ENCODE data around the gene IFT22.

DNA sequence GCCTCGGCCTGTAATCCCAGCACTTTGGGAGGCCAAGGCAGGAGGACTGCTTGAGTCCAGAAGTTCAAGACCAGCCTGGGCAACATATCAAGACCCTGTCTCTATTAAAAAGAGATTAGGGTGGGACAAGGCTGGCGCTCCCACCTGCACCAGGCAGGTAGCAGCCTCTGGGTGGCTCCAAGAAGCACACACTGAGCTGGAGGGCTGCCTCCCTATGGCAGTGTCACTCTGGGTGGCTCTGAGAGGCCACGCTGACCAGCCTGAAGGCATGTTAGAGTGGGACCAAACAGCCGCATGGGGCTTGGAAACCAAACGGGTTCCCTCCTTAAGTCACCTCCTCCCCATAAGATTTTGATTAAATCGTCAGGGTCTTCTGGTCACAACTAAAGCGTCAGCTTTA is 21.3 kb upstream of the IFT22 start:
- TF ChIP-seq POLR2AphosphoS5 (IDR thresholded peaks at IDR 0.05; ENCODE audit: low read depth): no peak
- TF ChIP-seq, protein P1, sequence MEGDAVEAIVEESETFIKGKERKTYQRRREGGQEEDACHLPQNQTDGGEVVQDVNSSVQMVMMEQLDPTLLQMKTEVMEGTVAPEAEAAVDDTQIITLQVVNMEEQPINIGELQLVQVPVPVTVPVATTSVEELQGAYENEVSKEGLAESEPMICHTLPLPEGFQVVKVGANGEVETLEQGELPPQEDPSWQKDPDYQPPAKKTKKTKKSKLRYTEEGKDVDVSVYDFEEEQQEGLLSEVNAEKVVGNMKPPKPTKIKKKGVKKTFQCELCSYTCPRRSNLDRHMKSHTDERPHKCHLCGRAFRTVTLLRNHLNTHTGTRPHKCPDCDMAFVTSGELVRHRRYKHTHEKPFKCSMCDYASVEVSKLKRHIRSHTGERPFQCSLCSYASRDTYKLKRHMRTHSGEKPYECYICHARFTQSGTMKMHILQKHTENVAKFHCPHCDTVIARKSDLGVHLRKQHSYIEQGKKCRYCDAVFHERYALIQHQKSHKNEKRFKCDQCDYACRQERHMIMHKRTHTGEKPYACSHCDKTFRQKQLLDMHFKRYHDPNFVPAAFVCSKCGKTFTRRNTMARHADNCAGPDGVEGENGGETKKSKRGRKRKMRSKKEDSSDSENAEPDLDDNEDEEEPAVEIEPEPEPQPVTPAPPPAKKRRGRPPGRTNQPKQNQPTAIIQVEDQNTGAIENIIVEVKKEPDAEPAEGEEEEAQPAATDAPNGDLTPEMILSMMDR (conservative IDR thresholded peaks at IDR 0.05; ENCODE audit: low read depth in 2 of 2): no peak
- no peak for TF ChIP-seq EZH2 (IDR thresholded peaks at IDR 0.05; ENCODE audit: low read depth, unreplicated experiment)
- no peak for TF ChIP-seq EZH2phosphoT487 (IDR thresholded peaks at IDR 0.05; ENCODE audit: unreplicated experiment)
- TF ChIP-seq ZNF331 (CRISPR knock-in tag; IDR thresholded peaks at IDR 0.05; ENCODE audit: low read depth): no peak
- TF ChIP-seq, protein P2, sequence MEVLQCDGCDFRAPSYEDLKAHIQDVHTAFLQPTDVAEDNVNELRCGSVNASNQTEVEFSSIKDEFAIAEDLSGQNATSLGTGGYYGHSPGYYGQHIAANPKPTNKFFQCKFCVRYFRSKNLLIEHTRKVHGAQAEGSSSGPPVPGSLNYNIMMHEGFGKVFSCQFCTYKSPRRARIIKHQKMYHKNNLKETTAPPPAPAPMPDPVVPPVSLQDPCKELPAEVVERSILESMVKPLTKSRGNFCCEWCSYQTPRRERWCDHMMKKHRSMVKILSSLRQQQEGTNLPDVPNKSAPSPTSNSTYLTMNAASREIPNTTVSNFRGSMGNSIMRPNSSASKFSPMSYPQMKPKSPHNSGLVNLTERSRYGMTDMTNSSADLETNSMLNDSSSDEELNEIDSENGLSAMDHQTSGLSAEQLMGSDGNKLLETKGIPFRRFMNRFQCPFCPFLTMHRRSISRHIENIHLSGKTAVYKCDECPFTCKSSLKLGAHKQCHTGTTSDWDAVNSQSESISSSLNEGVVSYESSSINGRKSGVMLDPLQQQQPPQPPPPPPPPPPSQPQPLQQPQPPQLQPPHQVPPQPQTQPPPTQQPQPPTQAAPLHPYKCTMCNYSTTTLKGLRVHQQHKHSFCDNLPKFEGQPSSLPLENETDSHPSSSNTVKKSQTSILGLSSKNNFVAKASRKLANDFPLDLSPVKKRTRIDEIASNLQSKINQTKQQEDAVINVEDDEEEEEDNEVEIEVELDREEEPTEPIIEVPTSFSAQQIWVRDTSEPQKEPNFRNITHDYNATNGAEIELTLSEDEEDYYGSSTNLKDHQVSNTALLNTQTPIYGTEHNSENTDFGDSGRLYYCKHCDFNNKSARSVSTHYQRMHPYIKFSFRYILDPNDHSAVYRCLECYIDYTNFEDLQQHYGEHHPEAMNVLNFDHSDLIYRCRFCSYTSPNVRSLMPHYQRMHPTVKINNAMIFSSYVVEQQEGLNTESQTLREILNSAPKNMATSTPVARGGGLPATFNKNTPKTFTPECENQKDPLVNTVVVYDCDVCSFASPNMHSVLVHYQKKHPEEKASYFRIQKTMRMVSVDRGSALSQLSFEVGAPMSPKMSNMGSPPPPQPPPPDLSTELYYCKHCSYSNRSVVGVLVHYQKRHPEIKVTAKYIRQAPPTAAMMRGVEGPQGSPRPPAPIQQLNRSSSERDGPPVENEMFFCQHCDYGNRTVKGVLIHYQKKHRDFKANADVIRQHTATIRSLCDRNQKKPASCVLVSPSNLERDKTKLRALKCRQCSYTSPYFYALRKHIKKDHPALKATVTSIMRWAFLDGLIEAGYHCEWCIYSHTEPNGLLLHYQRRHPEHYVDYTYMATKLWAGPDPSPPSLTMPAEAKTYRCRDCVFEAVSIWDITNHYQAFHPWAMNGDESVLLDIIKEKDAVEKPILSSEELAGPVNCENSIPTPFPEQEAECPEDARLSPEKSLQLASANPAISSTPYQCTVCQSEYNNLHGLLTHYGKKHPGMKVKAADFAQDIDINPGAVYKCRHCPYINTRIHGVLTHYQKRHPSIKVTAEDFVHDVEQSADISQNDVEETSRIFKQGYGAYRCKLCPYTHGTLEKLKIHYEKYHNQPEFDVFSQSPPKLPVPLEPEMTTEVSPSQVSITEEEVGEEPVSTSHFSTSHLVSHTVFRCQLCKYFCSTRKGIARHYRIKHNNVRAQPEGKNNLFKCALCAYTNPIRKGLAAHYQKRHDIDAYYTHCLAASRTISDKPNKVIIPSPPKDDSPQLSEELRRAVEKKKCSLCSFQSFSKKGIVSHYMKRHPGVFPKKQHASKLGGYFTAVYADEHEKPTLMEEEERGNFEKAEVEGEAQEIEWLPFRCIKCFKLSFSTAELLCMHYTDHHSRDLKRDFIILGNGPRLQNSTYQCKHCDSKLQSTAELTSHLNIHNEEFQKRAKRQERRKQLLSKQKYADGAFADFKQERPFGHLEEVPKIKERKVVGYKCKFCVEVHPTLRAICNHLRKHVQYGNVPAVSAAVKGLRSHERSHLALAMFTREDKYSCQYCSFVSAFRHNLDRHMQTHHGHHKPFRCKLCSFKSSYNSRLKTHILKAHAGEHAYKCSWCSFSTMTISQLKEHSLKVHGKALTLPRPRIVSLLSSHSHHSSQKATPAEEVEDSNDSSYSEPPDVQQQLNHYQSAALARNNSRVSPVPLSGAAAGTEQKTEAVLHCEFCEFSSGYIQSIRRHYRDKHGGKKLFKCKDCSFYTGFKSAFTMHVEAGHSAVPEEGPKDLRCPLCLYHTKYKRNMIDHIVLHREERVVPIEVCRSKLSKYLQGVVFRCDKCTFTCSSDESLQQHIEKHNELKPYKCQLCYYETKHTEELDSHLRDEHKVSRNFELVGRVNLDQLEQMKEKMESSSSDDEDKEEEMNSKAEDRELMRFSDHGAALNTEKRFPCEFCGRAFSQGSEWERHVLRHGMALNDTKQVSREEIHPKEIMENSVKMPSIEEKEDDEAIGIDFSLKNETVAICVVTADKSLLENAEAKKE (CRISPR knock-in tag; IDR thresholded peaks at IDR 0.05): no peak
